Esophagus squamous epithelium (tissue), 5 donors: ENCODE data around the gene RNF213. TPM values are rescaled to one million over a fixed set of nuclear protein-coding genes. Genes with fewer than 3 reads are reported as not detected.
"Not testable (repeated sequence)": the region's sequence is repeated elsewhere in the genome, so short reads cannot be mapped to it uniquely, and the experiment has no call there.

Experiments used
- DNase-seq: peaks from one replicate; lab custom pipeline; 2025; lab: John Stamatoyannopoulos, UW
- H3K27ac ChIP-seq, 4 donors: fragments of 200-600 bp; sonication (generic); one replicate each; pipeline ENCODE4 v1.5.1; 2016 to 2019; ENCODE audit warnings: mild to moderate bottlenecking in 1 of 4
- H3K27me3 ChIP-seq, 4 donors: fragments of 200-600 bp; sonication (generic); 1 replicate in 3 of 4; 2 replicates in 1 of 4; pipeline versions ENCODE4 v1.5.1 to v1.6.0; 2017 to 2021; ENCODE audit warnings: antibody characterized with exemption in 1 of 4
- H3K36me3 ChIP-seq, 3 donors: fragments of 200-600 bp; sonication (generic); one replicate each; pipeline ENCODE4 v1.5.1; 2016 to 2019
- H3K4me1 ChIP-seq, 3 donors: fragments of 200-600 bp; sonication (generic); one replicate each; pipeline ENCODE4 v1.5.1; 2017 to 2019
- H3K4me3 ChIP-seq, 4 donors: fragments of 200-600 bp; sonication (generic); 1 replicate in 3 of 4; 2 replicates in 1 of 4; pipeline ENCODE4 v1.5.1; 2016 to 2019; ENCODE audit warnings: mild to moderate bottlenecking in 2 of 4, moderate library complexity in 1 of 4
- H3K9me3 ChIP-seq, 3 donors: fragments of 200-600 bp; sonication (generic); one replicate each; pipeline ENCODE4 v1.5.1; 2016 to 2019
- POLR2A ChIP-seq, 4 donors: fragments of 450-650 bp; IDR thresholded peaks; one replicate each; pipeline ENCODE4 v1.6.1; 2017; ENCODE audit warnings: antibody characterized with exemption in 4 of 4, mild to moderate bottlenecking in 4 of 4, moderate library complexity in 3 of 4
- WGBS, 2 donors: methylation state at CpG; one replicate each; pipeline ENCODE4 v1.1.5; 2018; 5-methylcytosine and 5-hydroxymethylcytosine counted together
- intact Hi-C: fragments of 100-400 bp; cut with DNase I; formaldehyde crosslinking; loops from one replicate; pipeline ENCODE4 v1.15.0; 2022
- total RNA-seq, 4 donors: library from RNA; depleted of rRNA; stranded (reverse); fragments of >200 nt; gene quantifications; one replicate each; pipeline ENCODE4 v1.1.0, GENCODE V29; 2016
- TF ChIP-seq, protein P1 (sequence below), 6 experiments: fragments of 450-650 bp in 4 of 6; fragments of 200-600 bp in 2 of 6; sonication (generic) in 2 of 6; IDR thresholded peaks; one replicate each; pipeline ENCODE4 v1.5.1; 2016 to 2019; ENCODE audit warnings: antibody characterized with exemption in 6 of 6, mild to moderate bottlenecking in 4 of 6, moderate library complexity in 4 of 6
- donor health status: DM: yes; HTN: yes; CAD: no.

The RNF213 gene
- total RNA-seq, 4 donors from 2014 or later, result 56.1 to 67.9 (median 60.9) TPM

DNA sequence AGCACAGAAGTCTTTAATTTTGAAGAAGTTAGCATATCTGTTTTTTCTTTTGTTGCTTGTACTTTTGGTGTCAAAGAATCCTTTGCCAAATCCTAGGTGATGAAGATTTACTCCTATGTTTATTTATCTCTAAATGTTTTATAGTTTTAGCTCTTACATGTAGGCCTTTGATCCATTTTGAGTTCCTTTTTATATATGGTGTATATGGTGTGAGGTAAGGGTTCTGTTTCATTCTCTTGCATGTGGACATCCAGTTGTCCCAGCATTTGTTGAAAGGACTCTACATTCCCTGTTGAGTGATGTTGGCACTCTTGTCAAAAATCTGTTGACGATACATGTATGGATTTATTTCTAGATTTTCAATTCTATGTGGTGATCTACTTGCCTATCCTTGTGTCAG is 62.2 kb downstream of the RNF213 start:
- Histone ChIP-seq H3K4me1 (no peaks in the 10 kb centered on the region), H3K4me3 (no peak overlapping the region), H3K9me3 (no peaks in the 10 kb centered on the region), H3K27me3 (no peaks in the 10 kb centered on the region), H3K27ac (no peak overlapping the region), H3K36me3 (peaks cover 4 to 99% (median 57%) of the 10 kb centered on the region in 3 donors)
- 93 to 100% methylated on average over 1 of the region's 1 CpG for WGBS, 2 donors
- TF ChIP-seq, protein P1, sequence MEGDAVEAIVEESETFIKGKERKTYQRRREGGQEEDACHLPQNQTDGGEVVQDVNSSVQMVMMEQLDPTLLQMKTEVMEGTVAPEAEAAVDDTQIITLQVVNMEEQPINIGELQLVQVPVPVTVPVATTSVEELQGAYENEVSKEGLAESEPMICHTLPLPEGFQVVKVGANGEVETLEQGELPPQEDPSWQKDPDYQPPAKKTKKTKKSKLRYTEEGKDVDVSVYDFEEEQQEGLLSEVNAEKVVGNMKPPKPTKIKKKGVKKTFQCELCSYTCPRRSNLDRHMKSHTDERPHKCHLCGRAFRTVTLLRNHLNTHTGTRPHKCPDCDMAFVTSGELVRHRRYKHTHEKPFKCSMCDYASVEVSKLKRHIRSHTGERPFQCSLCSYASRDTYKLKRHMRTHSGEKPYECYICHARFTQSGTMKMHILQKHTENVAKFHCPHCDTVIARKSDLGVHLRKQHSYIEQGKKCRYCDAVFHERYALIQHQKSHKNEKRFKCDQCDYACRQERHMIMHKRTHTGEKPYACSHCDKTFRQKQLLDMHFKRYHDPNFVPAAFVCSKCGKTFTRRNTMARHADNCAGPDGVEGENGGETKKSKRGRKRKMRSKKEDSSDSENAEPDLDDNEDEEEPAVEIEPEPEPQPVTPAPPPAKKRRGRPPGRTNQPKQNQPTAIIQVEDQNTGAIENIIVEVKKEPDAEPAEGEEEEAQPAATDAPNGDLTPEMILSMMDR (IDR thresholded peaks at IDR 0.05), result no peak
- no peak for TF ChIP-seq POLR2A (IDR thresholded peaks at IDR 0.05)
- intact Hi-C loops, result no loop called here
- no peak for DNase-seq

DNA sequence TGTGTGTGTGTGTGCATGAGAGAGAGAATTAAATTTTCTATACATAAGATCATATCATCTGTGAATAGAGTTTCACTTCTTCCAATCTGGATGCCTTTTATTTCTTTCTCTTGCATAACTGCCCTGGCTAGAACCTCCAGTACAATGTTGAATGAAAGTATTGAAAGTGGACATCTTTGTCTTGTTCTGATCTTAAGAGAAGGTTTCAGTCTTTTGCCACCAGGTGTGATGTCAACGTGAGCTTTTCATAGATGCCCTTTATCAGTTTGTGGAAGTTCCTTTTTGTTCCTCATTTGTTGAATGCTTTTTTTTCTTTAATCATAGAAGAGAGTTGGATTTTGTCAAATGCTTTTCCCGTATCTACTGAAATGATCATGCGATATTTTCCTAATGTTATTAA is 63.3 kb downstream of the RNF213 start:
- intact Hi-C loops, result no loop called here
- H3K27ac ChIP-seq, result no peak overlapping the region
- no peaks in the 10 kb centered on the region for H3K4me1 ChIP-seq
- no peak for DNase-seq
- H3K9me3 ChIP-seq, result no peaks in the 10 kb centered on the region
- peaks cover 7 to 99% (median 62%) of the 10 kb centered on the region in 3 donors for H3K36me3 ChIP-seq
- TF ChIP-seq, protein P1 (IDR thresholded peaks at IDR 0.05), result no peak
- TF ChIP-seq POLR2A (IDR thresholded peaks at IDR 0.05), result no peak
- no peaks in the 10 kb centered on the region for H3K27me3 ChIP-seq
- WGBS, 2 donors, result 89 to 90% methylated on average over 3 of the region's 3 CpGs
- H3K4me3 ChIP-seq, result no peak overlapping the region

DNA sequence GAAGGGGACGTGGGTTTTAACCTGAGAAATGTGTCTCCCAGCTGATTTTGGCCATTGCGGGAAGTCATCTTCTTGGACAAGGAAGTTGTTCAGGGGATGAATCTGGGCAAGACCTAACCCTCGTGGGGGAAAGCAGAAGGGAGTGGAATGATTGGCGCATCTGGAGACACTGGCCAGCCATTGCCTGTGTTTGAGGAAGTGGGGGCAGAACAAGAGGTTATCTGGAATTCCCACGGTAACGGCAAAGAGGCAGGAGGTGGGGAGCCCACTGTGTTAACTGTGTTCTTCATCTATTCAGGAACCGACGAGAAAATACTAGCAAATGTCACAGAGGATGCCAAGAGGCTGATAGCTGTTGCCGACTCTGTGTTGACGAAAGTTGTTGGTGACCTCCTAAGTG is 66.9 kb downstream of the RNF213 start:
- intact Hi-C loops, result no loop called here
- WGBS, 2 donors, result 76 to 82% methylated on average over 10 of the region's 10 CpGs
- TF ChIP-seq, protein P1 (IDR thresholded peaks at IDR 0.05), result no peak
- no peak for TF ChIP-seq POLR2A (IDR thresholded peaks at IDR 0.05)
- no peak for DNase-seq
- Histone ChIP-seq H3K36me3 (peaks cover 22 to 99% (median 58%) of the 10 kb centered on the region in 3 donors), H3K9me3 (no peaks in the 10 kb centered on the region), H3K4me3 (no peak overlapping the region), H3K27ac (no peak overlapping the region), H3K27me3 (no peaks in the 10 kb centered on the region), H3K4me1 (no peaks in the 10 kb centered on the region)

DNA sequence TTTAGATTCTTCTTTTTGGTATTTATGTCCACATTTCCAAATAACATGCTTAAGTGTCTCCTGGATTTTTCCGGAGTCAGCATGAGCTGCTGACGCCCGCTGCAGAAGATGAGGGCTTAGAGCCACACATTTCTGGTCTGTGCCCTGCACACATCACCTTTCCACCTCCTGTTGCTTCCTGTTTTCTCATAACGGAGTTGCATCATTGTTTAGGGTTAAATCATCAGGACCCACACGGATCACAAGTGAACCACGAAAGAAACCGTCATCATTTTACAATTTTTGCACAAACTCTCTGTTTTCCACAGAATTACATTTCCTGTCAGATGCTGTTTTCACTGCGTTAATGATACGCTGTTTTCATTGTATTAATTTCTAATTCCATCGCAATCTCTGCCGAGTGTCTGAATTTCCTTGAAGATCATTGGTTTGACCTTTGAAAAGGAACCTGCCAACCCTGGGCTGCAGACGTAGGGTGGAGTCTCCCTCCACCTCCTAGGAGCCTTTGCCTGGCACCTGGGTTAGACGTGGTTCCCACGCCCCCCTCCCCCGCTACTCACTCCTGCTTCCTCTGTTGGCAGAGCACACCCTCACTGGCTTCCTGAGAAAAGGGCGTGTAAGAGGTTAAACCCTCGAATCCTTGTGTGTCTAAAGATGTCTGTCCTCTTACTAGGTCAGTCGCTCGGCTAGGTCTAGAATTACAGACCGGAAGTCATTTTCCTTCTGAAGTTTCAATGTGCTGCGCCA is 68.2 kb downstream of the RNF213 start:
- Histone ChIP-seq H3K27me3 (no peaks in the 10 kb centered on the region), H3K4me3 (no peak overlapping the region), H3K4me1 (no peaks in the 10 kb centered on the region), H3K27ac (no peak overlapping the region), H3K36me3 (peaks cover 23 to 99% (median 68%) of the 10 kb centered on the region in 3 donors), H3K9me3 (no peaks in the 10 kb centered on the region)
- intact Hi-C loops, result no loop called here
- no peak for TF ChIP-seq POLR2A (IDR thresholded peaks at IDR 0.05)
- TF ChIP-seq, protein P1 (IDR thresholded peaks at IDR 0.05), result no peak
- DNase-seq, result no peak
- 77 to 83% methylated on average over 20 to 21 of the region's 21 CpGs for WGBS, 2 donors

DNA sequence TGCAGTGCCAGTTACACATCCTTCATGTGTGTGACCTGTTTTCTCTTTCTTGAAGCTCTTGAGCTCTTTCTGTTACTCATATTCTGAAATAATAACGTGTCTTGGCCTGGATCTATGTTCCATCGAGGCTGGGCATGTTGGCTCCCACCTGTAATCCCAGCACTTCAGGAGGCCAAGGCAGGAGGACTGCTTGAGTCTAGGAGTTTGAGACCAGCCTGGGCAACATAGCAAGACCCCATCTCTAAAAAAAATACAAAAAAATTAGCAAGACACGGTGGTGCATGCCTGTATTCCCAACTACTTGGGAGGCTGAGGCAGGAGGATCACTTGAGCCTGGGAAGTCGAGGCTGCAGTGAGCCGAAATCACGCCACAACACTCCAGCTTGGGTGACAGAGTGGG is 68.8 kb downstream of the RNF213 start:
- H3K4me1 ChIP-seq, H3K4me3 ChIP-seq, intact Hi-C loops, H3K27ac ChIP-seq, DNase-seq, H3K9me3 ChIP-seq, H3K27me3 ChIP-seq: not testable (repeated sequence)
- H3K36me3 ChIP-seq, result peaks cover 29 to 100% (median 68%) of the 10 kb centered on the region in 3 donors
- 81 to 87% methylated on average over 4 to 6 of the region's 6 CpGs for WGBS, 2 donors
